GM12878 (cell line): ENCODE data around the gene GID8.

Experiments used
- CEBPB ChIP-seq, 2 experiments: fragments of 150-350 bp in 1 of 2; IDR thresholded peaks; 2 replicates each; pipeline ENCODE4 v1.6.1; 2012 to 2014; ENCODE audit warnings: low read depth in 2 of 2, low read length in 2 of 2, borderline replicate concordance in 1 of 2, inconsistent platforms in 1 of 2
- CTCF ChIP-seq, 3 experiments: IDR thresholded peaks in 2 of 3; conservative IDR thresholded peaks in 1 of 3; 2 replicates each; pipeline ENCODE4 v1.5.1; 2011; ENCODE audit warnings: low read depth in 3 of 3, low read length in 3 of 3, mild to moderate bottlenecking in 3 of 3, control low read depth in 2 of 3, moderate library complexity in 2 of 3, inconsistent platforms in 1 of 3, mixed read lengths in 1 of 3; ENCODE audit not compliant: control insufficient read depth in 2 of 3, insufficient read depth in 1 of 3; ENCODE audit errors: extremely low read depth in 1 of 3
- E4F1 ChIP-seq: fragments of 450-650 bp; IDR thresholded peaks from 2 replicates; pipeline ENCODE4 v1.6.1; 2018; ENCODE audit warnings: borderline replicate concordance, mild to moderate bottlenecking; ENCODE audit not compliant: partially characterized antibody

- no peak for TF ChIP-seq CTCF (IDR thresholded peaks at IDR 0.05 in 2 of 3, conservative IDR thresholded peaks at IDR 0.05 in 1 of 3; ENCODE audit: control insufficient read depth in 2 of 3, extremely low read depth in 1 of 3, insufficient read depth in 1 of 3, low read depth in 3 of 3, low read length in 3 of 3)
- TF ChIP-seq CEBPB (IDR thresholded peaks at IDR 0.05; ENCODE audit: borderline replicate concordance in 1 of 2, low read depth in 2 of 2, low read length in 2 of 2): no peak
- TF ChIP-seq E4F1: no peak
These were observed 20.2 kb upstream of the GID8 start for GRCh38 chr20:62917720-62918119.
